Measurements from ENCODE around the gene AHCTF1.
"Not testable (repeated sequence)": the region's sequence is repeated elsewhere in the genome, so short reads cannot be mapped to it uniquely, and the experiment has no call there.

AHCTF1 gene

DNA sequence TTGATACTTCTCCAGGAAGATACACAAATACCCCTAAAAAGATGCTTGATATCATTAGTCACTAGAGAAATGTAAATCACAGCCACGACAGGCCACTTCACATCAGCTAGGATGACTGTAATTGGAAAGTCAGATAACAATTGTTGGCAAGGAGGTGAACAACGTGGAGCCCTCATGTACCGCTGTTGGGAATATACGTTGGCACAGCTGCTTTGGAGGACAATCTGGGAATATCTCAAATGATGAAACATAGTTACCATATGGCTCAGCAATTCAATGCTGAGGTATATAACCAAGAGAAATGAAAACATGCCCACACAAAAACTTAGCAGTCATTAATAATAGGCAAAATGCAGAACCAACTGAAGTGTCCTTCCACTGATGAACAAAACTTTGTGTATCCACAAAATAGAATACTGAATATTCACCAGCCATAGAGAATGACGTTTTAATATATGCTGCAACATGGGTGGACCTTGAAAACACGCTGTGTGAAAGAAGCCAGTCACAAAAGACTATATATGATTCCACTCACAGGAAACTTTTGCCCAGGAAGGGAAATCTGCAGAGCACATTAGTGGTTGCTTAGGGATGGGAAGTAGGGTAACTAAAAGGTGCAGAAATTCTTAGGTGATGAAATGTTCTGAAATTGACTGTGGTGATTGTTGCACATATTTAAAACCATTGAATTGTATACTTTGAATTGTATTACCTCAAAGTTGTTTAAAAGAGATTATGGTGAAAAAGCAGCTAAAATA is 95.4 kb downstream of the AHCTF1 start:
- no peak for DNase-seq (ENCODE audit: low spot score)

DNA sequence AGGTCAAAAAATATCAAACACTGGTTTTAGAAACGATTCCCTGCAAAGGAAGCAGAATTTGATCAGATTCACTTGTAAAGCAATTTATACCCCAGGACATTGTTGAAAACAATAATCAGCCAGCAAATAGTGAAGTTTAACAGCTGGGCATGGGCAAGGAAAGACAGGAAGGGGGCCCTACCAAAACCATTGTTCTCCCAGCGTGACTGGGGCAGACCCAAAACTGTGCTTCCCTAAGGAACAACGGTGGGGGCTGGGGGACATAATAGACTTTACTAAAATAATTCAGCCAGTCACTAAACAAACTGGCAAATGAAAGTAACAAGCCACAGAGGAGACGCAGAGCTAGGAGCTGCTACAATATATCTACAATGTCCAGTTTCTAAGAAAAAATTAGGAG is 100.2 kb downstream of the AHCTF1 start:
- no peak for DNase-seq (ENCODE audit: low spot score)

DNA sequence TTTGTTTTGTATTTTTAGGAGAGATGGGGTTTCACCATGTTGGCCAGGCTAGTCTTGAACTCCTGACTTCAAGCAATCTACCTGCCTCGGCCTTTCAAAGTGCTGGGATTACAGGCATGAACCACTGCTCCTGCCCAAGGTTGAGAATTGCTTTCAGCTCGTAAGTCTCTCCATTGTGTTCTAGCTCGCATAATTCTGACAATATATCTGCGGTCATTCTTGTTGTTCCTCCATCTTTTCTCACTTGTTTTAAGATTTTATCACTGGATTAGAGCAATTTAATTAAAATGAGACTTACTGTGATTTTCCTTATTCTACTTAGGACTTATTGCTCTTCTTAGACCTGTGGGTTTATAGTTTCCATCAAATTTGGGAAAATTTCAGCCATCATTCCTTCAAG is 102.9 kb downstream of the AHCTF1 start:
- no peak for DNase-seq (ENCODE audit: low spot score)

DNA sequence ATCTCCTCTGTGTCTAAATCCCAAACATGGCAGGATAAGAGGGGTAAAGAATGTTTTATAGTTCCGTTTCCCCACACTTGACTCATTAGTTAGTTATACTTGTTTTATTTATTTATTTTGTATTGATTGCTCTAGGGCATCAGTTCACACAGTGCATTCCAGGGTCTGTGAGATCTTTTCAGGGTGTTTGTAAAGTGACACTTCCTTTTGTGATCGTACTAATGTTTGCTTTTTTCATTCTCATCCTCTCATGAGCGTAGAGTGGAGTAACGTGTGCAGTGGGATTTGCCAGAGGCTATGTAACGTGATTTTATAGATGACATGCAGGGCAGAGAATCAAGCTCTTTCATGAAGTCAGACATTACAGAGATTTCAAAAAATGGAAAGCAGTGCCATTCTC is 104.4 kb downstream of the AHCTF1 start:
- no peak for DNase-seq (ENCODE audit: low spot score)

DNA sequence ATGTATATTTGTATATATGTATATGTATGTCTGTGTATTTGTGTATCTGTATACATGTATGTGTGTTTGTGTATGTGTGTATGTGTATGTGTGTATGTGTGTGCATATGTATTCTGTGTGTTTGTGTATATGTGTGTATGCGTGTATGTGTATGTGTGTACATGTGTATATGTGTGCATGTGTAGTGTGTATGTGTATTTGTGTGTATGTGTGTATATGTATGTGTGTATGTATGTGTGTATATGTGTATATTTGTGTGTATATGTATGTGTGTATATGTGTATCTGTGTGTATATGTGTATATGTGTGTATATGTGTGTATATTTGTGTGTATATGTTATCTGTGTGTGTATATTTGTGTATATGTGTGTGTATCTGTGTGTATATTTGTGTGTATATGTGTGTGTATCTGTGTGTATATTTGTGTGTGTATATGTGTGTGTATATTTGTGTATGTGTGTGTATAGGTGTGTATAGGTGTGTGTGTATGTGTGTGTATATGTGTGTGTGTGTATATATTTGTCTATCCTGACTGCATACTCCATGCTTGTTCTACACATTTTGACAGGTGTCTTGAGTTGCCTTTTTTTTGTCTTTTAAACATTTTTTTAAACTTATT is 106.1 kb downstream of the AHCTF1 start:
- DNase-seq (ENCODE audit: low spot score) = no peak

- no peak for DNase-seq (ENCODE audit: low spot score)
Observed at GRCh38 chr1:246824541-246824940, 107.2 kb downstream of the AHCTF1 start.

GRCh38 chr1:246822154-246822553 is 109.6 kb downstream of the AHCTF1 start:
- DNase-seq (ENCODE audit: low spot score) = not testable (repeated sequence)

- DNase-seq (ENCODE audit: low spot score) = no peak
Observed at GRCh38 chr1:246820666-246821065, 111.1 kb downstream of the AHCTF1 start.

- DNase-seq (ENCODE audit: low spot score) = not testable (repeated sequence)
Observed at GRCh38 chr1:246817778-246818177, 114.0 kb downstream of the AHCTF1 start.

DNA sequence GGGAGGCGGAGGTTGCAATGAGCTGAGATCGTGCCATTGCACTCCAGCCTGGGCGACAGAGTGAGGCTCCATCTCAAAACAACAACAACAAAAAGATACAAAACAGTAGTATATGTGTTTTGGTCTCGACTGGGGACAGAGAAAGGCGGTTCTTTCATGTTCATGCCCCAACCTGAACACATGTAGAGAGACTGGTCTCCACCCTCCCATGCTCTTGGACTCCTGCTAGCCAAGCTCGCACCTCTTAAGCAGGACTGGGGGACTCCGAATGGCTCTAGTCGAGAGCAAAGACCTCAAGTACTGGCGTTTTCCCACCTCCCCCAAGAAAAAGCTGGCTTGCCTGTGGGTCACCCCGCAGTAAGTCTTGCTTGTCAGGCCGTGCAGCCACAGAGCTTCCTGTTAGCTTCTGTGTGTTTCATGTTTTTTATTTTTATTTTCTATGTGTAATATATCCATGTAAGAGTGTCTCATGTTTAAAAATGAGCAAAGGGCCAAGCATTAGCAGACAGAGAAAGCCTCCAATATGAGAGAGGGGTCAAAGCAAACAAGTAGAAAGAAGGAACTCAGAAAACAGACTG is 116.0 kb downstream of the AHCTF1 start:
- DNase-seq (ENCODE audit: low spot score) = no peak

- DNase-seq (ENCODE audit: low spot score) = no peak
Observed at GRCh38 chr1:246814890-246815289, 116.9 kb downstream of the AHCTF1 start.

DNA sequence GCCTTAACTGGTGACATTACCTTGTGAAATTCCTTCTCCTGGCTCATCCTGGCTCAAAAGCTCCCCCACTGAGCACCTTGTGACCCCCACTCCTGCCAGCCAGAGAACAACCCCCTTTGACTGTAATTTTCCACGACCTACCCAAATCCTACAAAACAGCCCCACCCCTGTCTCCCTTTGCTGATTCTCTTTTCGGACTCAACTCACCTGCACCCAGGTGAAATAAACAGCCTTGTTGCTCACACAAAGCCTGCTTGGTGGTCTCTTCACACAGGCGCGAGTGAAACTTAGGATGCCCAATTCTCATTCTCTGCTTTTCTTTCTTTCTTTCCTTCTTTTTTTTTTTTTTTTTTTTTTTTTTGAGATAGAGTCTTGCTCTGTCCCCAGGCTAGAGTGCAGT is 118.4 kb downstream of the AHCTF1 start:
- DNase-seq (ENCODE audit: low spot score) = not testable (repeated sequence)

DNA sequence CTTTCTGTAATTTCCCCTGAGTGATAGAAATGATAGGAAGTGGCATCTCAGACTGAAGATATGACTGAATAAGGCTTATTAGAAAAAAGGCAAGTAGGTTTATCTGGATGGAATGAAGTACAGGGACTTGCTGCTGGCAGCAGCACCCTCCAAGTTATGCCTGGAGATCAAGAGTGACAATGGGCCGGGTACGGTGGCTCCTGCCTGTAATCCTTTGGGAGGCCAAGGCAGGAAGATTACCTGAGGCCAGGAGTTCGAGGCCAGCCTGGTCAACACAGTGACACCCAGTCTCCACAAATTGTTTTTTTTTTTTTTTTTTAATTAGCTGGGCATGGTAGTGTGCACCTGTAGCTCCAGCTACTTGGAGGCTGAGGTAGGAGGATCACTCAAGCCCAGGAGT is 119.8 kb downstream of the AHCTF1 start:
- DNase-seq (ENCODE audit: low spot score) = no peak

GRCh38 chr1:246809473-246809872 is 122.3 kb downstream of the AHCTF1 start:
- DNase-seq (ENCODE audit: low spot score) = no peak

- no peak for DNase-seq (ENCODE audit: low spot score)
Observed at GRCh38 chr1:246805135-246805716, 126.5 kb downstream of the AHCTF1 start.

DNA sequence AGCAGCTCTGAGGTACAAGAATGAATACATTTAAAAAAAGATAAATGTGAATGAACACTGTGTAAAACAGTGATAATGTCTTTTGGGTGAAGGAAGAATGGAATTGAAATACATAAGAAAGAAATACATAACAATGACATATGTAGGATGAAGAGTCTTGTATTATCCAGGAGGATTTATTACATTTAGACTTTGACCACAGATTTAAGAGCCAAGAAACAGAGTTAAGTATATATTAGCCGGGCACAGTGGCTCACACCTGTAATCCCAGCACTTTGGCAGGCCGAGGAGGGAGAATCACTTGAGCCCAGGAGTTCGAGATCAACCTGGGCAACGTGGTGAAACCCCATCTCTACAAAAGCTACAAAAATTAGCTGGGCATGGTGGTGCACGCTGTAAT is 127.9 kb downstream of the AHCTF1 start:
- no peak for DNase-seq (ENCODE audit: low spot score)

GRCh38 chr1:246803373-246803772 is 128.4 kb downstream of the AHCTF1 start:
- no peak for DNase-seq (ENCODE audit: low spot score)

- no peak for DNase-seq (ENCODE audit: low spot score)
Observed at GRCh38 chr1:246801241-246802020, 130.3 kb downstream of the AHCTF1 start.

GRCh38 chr1:246800756-246801155 is 131.0 kb downstream of the AHCTF1 start:
- DNase-seq (ENCODE audit: low spot score) = no peak

DNA sequence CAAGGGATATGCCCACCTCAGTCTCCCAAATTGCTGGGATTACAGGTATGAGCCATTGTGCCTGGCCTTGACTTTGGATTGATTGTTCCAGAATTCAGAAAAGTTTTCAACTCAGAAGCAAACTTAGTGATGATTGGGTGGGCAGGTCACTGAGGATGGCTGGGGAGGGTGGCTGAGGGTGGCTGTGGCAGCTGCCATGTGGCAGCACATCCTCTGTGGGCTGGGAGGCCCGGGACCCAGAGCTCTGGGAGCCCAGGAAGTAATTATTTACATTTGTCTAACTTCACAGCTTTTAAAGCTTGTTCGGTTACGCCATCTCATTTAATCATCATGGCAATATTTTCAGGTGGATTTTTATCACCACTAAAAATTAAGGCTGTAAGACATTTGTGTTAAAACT is 131.4 kb downstream of the AHCTF1 start:
- no peak for DNase-seq (ENCODE audit: low spot score)

DNA sequence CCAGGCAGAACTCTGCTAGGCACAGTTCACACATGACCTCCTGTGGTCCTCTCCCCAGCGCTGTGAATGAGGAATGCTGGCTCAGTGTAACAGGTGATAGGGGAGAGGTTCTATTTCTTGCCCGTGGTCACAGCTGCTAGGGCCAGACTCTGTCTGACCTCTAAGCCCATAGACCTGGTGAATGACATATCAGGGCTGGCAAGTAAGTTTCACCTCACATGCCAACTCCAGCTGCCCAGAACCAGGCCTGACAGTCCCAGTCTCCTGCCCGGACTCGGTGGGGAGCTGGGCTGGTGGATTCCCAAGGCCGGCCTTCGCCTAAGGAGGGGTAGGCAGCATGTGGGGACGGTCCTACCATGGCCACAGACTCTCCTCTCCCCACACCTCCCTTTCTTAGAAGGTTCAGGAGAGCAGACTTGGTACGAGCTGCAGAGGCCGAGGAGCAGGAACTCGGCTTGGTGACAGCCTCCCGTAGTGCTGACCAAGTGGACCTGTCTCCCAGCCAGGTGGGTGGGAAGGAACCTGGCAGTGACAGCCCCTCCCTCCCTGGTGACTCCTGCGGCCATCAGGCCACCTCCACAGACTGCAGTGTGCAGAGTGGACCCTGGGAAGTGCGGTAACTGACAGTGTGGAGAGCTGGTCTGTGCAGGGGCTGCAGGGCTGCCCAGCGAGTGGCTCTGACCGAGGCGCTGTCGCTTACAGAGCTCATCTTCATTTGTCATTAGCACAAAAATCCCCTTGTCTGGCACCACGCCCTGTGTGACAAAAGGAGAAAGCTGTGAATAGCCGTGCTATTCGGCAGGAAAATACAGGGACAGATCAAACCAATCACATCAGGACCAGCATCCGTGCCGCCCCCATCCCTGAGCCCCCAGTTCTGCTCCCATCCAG is 132.9 kb downstream of the AHCTF1 start:
- DNase-seq (ENCODE audit: low spot score) = no peak

Measured in left forelimb (tissue), 1 donor.